RCC 7860 (cell line): Measurements from ENCODE around the gene TSR1.
"Not testable (repeated sequence)": the region's sequence is repeated elsewhere in the genome, so short reads cannot be mapped to it uniquely, and the experiment has no call there.

Experiments used
- DNase-seq: peaks from one replicate; pipeline ENCODE4 v3.0.0-alpha.2; 2015; ENCODE audit warnings: low spot score
- FAIRE-seq: peaks from 2 replicates; lab custom pipeline; 2012; peaks lifted over from hg19 to GRCh38; lab: Jason Lieb, UNC

TSR1 gene

DNA sequence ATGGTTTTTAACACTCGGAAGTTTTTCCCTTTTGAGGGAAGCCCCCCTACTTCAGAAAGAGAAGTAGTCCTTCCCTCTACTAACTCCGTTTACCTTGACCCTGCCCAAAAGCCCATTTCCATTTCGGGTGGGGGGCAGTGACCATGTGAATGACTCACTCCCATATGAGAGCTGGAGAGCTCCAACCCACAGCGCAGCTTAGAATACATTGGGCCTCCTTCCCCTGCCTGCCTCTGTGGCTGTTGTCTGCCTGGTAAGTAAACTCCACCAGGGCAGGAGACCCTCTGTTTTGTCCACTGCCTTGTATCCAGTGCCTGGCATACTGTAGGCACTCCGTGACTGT lies 2.0 kb upstream of the TSR1 start:
- no peak for FAIRE-seq

DNA sequence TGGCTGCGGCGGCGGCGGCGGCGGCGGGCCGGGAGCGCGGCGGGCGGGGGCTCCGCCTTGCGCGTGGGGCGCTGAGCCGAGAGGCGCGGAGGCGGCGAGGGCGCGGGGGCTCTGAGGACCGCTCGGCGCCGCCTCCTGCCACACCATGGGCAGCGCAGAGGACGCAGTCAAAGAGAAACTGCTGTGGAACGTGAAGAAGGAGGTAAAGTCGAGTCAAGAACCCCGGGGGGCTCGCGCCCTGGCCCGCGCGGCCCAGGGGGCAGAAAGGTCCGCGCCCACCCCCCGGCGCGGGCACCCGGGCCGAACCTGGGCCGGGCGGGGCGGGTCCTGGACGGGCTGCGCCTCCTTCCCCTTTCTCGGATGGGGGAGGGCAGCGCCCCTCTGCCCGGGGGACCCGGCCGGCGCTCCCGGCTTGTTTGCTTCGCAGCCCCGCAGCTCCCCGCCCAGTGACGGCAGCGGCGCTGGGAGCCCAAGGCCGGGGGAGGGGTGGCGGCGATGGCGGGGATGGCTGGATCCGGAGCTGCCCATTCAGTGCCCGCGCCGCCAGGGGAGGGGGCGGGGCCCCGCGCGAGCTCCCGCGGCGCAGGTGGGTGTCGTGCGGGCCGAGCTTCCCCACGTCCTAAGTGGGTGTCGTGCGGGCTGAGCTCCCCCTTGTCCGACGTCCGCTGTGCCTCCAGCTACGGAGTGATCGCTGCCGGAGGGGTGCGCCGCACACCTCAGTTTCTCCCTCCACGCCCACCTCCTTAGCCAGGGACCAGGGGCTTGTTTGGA lies 1.5 kb upstream of the TSR1 start:
- FAIRE-seq (no peak), DNase-seq (no peak)

More for the DNA sequence above, 2.0 kb upstream of the TSR1 start:
- no peak for DNase-seq

DNA sequence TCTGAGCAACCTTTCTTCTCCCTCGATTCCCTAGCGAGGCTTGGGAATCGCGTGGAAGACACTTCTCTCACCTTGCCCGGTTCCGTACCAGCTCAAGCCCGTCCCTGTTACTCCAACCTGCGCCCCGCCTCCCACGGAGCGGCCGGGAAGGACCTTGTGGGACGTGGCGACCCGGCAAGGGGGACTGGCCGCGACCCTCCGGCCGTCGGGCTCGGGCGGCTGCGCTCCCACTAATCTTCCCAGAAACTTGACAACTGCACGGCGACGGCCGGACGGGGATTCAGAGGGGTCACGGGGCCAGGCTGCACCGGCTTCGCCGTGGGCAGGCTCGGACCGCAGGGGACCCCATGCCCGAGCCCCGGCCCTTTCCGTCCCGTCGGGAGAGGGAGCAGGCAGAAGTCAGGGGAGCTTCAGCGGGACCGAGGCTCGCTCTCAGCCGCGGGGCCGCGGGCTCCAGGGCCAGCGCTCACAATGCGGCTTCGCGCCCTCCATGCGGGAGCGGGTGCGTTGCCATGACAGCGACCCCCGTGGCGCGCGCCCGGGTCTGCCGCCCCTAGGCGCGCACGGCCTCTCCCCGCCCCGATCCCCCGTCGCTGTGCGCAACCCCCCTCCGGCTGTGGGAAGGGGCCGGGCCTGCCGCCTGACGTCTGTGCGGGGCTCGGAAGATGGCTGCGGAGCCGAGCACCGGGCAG lies 741 bp upstream of the TSR1 start, which contains the start of gene SGSM2:
TSS of gene SGSM2 (plus strand) at position 650 of the 692 bp plus-strand sequence. CDS start 188 bp downstream, outside the sequence.
- DNase-seq (no peak), FAIRE-seq (no peak)

DNA sequence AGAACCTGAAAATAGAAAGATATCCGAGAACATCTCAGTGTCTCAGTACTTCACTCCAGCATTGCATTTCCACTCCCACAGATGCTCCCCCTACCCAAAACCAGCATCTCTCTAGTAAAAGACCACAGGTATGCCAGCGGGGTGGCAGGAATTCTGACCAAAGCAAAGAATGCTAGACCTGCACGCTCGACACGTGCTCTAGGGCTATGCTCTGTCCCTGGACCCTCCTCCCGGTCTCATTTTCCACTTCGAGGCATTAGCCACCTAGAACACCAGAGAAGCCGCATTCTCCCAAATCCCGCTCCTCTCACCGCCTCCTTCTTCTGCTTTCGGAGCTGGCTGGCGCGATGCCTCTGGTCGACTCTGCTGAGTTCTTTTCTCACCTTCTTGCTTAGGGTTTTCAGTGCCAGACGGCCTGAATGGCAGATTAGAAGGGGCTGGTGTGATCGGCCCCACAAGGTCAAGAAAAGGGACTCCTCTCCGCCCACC lies 487 bp downstream of the TSR1 start:
- DNase-seq (no peak), FAIRE-seq (no peak)

DNA sequence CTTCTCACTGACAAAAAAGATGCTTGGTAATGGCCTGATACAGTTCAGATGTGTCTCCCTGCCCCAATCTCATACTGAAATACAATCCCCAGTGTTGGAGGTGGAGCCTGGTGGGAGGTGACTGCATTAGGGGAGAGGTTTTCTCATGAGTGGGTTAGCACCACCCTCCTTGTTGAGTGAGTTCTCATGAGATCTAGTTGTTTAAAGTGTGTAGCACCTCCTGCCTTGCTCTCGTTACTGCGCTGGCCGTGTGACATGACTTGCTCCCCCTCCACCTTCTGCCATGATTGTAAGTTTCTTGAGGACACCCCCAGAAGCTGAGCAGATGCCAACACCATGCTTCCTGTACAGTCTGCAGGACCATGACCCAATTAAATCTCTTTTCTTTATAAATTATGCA lies 5.0 kb downstream of the TSR1 start:
- FAIRE-seq (no peak), DNase-seq (no peak)

DNA sequence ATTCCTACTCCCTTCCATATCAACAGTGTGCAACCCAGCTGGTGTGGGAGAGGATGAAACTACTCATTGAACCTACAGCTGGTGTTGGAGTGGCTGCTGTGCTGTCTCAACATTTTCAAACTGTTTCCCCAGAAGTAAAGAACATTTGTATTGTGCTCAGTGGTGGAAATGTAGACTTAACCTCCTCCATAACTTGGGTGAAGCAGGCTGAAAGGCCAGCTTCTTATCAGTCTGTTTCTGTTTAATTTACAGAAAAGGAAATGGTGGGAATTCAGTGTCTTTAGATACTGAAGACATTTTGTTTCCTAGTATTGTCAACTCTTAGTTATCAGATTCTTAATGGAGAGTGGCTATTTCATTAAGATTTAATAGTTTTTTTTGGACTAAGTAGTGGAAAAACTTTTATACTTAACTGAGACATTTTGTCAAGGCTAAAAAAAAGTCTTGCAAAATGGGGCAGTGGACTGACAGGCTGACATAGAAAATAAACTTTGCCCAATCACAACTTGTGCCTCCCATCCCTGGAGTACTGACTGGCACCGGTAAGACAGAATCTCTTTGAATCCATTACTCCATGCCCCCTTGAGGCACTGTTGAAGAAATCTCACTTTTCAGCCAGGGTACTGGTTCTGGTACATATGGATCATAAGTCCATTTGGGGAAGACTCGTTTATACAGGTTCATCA lies 12.5 kb downstream of the TSR1 start:
- FAIRE-seq = no peak

DNA sequence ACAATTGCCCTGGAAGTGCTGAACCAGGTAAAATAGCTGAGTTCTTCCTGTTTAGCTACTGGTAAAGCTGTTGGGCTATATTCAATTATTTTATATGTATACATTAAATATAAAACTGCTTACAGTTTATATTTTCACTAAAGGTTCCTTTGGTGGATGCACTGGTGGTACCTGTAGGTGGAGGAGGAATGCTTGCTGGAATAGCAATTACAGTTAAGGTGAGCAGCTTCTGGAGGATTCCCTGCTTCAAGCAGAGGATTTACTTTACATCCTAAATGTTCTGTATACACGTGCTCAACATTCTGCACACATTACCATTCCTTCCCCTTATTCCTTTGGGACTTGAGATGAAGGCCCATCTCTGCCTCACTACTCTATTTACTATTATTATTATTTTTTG lies 14.9 kb downstream of the TSR1 start:
- FAIRE-seq (no peak), DNase-seq (no peak)

More for the DNA sequence above, 12.5 kb downstream of the TSR1 start:
- DNase-seq = no peak

DNA sequence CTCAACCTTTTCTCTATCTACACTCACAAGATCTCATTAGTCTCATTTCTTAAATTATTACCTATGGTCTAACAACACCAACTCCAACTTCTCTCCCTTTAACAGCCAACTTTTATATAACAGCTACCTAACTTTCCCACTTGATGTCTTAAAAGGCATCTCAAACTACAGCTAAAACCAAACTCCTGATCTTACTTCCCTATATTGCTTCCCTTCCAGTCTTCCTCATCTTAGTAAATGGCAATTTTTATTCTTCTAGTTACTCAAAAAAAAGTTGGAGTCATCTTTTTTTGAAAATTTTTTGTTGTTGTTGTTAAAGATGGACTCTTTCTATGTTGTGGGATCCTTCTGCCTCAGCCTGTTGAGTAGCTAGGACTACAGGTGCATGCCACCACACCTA lies 17.2 kb downstream of the TSR1 start:
- FAIRE-seq = no peak
- no peak for DNase-seq

DNA sequence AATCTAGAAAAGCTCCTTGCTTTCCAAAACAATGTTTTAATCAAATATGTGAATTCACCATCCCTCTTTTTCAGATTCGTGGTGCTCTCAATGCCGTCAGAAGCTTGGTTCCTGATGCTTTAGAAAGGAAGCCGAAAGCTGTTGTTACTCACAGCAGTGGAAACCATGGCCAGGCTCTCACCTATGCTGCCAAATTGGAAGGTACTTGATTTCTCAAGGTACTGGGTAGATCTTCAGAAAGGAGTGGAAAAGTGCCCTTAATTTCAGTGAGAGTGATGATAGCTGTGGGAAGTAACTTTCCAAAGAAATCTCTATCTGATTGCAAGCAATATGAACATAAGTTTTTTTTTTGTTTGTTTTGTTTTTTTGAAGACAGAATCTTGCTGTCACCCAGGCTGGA lies 18.5 kb downstream of the TSR1 start:
- DNase-seq = no peak
- no peak for FAIRE-seq

DNA sequence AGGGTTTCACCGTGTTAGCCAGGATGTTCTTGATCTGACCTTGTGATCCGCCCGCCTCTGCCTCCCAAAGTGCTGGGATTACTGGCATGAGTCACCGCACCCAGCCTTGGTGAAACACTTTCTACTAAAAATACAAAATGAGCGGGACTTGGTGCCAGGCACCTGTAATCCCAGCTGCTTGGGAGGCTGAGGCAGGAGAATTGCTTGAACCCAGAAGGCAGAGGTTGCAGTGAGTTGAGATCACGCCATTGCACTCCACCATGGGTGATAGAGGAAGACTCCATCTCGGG lies 19.4 kb downstream of the TSR1 start:
- DNase-seq, FAIRE-seq: not testable (repeated sequence)

DNA sequence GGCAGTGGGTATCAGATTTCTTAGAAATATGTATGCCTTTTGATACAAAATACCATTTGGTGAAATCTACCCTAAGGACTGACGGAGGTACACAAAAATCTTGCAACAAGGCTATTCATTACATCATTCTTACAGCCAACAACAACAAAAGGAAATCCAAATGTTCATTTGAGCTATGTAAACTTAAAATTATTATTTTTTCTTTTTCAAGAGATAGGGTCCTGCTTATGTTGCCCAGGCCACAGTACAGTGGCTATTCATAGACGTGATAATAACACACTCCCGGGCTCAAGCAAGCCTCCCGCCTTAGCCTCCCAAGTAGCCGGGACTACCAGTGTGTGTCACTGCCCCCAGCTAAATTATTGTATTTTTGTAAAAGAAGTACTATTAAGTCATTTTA lies 23.5 kb downstream of the TSR1 start:
- DNase-seq = no peak
- FAIRE-seq = no peak

DNA sequence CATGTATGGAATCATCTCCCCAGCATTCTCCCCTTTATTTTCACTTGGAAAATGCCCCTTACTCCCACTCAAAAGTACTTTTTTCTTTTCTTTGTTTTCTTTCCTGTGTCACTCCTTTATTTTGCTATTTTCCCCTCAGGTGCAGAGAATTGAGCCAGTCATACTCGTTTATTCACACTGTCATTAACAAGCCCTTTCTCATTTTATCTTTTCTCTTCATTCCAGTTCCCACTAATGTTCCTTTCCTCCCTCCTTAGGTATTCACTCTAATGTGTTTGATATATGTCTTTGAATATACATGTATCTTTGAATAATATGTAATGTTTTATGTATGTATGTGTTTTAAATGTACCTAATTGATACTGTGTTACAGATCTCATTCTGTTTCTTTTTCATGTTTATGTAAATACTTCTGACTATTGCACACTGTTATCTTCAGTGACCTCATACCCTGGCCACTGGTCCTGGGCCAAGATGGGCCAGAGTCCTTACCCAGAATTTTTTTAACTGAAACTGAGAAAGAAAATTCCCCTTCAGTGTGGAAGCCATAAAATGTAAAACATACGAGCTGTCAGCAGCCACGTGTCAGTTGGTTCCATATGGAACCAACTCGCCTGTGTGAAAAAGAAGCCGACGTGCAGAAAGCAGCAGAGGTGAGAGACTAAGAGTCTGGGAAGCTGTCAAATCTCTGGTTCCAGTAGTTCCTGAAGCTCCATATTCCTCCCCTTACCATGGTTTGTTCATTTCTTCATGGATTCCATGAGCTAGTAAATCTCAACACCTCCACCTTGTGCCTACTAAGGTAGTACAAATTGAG lies 26.7 kb downstream of the TSR1 start:
- FAIRE-seq (no peak), DNase-seq (no peak)

DNA sequence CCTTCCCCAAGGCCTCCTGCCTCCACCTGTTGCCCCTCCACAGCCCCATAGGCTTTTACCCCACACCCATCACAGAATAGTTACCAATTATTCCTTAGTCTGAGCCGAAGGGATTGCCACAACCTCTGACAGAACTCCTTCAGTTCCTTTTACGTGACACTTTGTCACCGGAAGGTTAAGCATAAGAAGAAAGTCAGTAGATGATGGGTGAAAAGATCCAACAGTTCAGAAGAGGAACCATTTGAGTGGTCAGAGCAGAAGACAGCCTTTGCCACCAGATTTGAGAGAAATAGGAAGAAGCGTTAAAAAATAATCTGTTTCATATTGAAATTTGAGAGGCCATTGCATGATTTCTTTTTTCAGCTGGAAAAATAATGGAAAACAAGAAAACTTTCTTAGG lies 31.3 kb downstream of the TSR1 start:
- DNase-seq (no peak), FAIRE-seq (no peak)

DNA sequence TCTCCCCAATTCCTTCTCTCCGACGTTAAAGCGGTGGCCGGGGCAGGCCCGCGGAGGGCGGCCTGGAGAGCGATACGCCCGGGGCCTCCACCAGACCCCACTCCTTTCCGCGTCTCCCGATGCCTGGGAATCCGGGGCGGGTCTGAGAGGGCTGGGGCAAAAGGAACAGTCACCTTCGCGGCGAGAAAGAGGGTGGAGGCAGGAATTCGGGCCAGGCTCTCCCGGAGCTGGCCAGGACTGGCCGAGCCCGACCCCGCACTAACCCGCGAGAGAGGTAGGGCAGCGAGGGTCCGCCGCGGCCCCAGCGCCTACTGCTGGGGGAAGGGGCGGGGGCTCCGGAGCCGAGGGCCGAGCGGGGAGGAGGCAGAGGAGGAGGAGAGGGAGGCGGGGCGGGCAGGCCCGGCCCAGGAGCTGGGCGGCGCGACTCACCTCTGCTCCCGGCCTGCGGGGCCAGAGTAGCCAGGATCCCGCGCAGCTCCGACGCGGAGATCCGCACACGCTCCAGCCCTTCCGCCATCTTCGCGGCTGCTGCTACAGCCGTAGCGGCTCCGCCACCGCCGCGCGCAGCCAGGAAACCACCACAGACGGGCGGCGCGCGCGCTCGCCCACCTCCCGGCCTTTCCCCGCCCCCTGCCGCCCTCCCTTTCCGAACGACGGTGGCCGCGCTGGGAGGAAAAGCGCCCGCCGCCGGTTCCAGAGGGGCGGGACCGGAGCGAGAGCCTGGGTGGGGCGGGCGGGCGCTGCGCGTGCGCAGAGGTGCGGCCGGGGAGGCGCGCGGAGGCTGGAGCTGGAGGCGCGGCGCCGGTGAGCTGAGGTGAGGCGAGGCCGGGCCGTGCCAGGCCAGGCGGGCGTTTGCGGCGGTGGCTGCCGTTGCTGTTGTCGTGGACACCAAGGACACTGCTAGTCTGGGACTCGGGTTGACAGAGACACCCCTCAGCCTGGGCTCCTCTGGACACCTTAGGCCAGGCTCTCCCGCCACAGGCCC lies 32.8 kb downstream of the TSR1 start, which contains the start of the genes SMG6 and SRR:
TSS of gene SMG6 (minus strand) at position 582 of the 985 bp plus-strand sequence. CDS start at position 517, 65 bp downstream.
TSS of gene SRR (plus strand) at position 747 of the 985 bp plus-strand sequence. CDS start 11,611 bp downstream, outside the sequence.
- DNase-seq = peak; percentile 57
- FAIRE-seq = no peak

DNA sequence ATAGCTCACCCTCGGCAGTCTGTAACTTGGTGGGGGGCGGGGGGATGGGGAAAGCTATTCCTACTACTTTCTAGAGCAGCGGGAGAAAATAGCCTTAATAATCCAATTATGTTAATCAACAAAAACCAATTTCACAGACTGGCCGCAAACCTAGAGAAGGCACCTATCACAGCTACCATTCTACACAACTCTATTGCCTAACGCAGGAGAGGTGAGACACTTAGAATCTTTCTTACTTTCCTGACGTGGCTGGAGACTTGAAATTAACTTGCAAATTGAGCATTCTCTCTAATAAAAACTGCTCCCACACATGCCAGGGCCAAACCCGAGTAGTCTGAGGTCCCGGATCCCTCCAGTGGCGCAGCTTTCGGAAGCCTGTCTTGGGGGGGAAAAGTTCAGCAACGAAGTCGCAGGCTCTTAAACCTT lies 33.5 kb downstream of the TSR1 start:
- DNase-seq = no peak
- no peak for FAIRE-seq

DNA sequence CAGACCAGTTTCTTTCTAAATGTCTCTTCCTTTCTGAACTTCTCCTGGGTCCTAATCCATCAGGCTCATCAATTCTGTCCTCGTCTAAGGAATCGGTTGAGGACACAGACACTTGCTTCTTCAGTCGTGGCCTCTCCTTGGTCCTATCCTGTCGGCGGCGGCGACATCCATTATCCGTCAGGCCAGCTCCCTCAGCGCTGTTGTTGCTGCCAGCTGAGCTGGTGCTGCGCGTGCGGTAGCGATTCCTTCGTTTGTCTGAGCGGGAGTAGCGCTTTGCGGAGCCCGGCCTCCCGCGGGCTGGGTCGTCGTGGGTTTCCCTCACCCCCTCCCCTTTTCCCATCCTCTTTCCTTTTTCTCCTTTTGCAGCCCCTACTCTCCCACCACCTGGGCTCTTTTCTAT lies 36.5 kb downstream of the TSR1 start:
- DNase-seq (no peak), FAIRE-seq (no peak)

DNA sequence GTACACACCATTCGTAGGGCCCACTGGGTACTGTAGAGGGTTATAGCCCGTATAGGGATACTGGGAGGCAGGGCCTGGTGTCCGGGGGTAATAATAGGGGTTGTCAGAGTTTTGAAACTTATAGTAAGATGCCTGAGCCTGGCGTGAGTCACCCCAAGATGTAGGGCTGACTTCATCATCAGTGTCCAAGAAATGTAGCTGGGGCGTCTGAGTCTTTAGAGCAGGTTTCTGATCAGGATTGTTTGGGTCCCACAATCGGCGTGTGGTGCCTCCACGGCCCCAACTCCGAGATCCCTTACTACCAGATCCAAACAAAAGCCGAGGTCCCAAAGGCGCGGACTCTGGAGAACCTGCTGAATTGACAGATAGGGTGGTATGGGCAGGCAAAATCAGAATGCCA lies 37.1 kb downstream of the TSR1 start:
- DNase-seq = no peak
- no peak for FAIRE-seq

DNA sequence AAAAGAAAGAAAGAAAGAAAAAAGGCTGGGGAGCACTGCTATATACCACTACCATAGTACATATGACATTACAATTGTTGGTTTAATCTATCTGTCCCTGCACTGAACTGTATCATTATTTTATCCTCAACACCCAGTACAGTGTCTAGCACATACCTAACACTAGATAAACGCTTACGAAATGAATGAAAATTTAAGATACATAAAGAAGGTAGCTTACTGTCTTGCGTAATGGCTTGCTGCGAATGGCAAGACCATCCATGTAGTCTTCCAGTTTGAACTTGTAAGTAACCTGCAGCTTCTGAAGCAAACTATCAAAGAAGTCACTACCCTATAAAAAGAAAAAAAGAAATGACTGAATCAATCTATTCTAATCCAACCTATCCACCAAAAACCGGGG lies 39.2 kb downstream of the TSR1 start:
- DNase-seq = no peak
- FAIRE-seq = no peak

DNA sequence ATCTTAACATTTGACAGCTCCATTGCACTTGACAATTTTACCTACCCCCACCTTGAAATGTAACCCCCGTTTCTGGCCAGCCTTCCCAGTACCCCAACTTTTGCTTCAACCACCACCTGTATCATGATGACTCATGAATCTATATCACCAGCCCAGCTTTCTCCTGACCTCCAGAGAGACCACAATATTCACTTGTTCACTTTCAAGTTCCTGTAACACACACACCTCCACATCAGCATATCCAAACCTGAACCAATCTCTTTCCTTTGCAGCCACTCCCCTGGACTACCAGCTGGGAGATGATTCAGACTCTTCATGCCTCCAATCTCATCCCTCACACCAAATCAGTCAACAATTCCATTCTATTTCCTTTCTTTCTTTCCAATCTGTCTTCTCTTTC lies 40.7 kb downstream of the TSR1 start:
- FAIRE-seq (no peak), DNase-seq (no peak)

DNA sequence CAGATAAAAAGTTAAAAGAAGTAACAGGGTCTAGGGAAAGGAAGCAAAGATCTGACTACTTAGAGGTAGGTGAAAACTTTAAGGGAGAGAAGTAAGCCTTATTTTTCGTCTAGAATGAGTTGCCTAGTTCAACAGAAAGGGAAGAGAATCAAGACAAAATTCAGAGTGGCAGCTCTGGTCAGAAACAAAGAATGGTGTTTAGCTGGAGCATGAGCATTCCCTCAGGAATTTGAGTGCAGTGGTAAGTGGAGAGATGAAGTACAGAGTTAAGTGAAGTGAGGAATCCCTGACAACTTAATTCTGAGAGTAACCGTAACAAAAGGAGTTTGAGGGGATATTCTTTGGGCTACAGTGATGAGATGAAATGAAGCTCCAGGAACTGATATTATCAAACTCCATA lies 44.2 kb downstream of the TSR1 start:
- DNase-seq (no peak), FAIRE-seq (no peak)
